NOMO-1 treated with dmso at 0.1 percent for 144 hours (cell line): Measurements from ENCODE around the gene MYLK2.
A peak's percentile ranks its signal among the peaks of the same experiment; 100 is the strongest.

ENCODE experiments used
- DNase-seq: peaks from one replicate; lab custom pipeline; 2025; ENCODE audit not compliant: unreplicated experiment; lab: John Stamatoyannopoulos, UW

The MYLK2 gene

GRCh38 chr20:31870726-31871617 lies 51.8 kb downstream of the MYLK2 start:
- no peak for DNase-seq

GRCh38 chr20:31871618-31871954 lies 52.4 kb downstream of the MYLK2 start:
- DNase-seq: no peak

- no peak for DNase-seq
Observed at GRCh38 chr20:31872406-31872805, 53.2 kb downstream of the MYLK2 start.

GRCh38 chr20:31875671-31876070 lies 56.5 kb downstream of the MYLK2 start:
- no peak for DNase-seq

- no peak for DNase-seq
Observed at GRCh38 chr20:31877684-31878083, 58.5 kb downstream of the MYLK2 start.

- peak; percentile 79 for DNase-seq
Observed at GRCh38 chr20:31879143-31879987, 60.2 kb downstream of the MYLK2 start.

GRCh38 chr20:31881945-31882344 lies 62.8 kb downstream of the MYLK2 start:
- no peak for DNase-seq

- DNase-seq: no peak
Observed at GRCh38 chr20:31883829-31884228, 64.7 kb downstream of the MYLK2 start.
